ENCODE data around the gene TWF2.

The TWF2 gene

DNA sequence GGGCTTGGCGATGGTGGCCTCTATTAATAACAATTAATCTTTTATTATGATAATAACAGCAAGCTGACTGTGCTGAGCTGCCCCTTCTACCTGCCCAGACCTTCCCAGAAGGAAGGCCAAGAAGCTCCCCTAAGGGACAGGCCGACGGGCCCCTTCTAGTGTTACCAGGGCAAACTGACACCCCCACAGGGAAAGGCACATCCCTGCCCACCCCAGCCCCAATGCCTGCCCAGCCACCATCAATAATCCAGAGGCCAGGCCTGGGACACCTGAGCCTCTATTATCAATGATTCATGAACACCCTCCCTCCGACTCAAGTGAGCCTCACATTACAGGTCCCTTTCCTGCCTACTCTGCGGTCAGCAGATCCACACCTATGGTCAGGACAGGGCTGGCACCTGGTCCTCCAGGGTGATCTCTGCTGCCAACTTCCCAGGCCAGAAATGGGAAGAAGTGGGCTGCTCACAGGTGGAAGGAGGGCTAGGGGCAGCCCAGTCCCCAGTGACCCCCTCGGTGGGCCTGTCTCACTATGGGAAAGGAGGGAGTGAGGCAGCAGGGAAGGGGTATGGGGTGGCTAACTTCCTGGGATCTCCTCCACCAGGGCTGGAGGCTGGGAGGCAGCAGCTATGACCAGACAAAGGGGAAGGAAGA lies 1.8 kb downstream of the TWF2 start:
- no peak for DNase-seq

DNA sequence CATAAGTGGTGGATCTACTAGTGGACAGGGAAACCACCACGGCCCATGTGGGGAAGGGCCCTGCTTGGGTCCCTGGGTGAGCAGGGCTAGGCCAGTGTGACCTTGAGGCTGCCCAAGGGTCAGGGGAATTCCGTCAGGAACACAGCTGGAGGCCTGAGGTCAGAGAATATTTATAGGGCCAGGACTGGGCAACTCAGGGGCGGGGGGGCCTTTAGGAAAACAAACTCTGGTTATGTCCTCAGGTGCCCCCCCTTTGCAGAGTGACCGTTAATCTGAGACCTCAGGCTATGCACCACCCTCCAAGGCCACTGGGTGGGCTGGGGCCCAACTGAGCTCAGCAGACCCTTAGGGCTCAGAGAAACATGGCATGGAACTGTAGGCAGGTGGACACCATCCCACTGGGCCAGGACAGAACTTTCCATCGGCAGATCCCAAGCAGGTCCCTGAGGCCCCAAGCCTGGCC lies 2.5 kb downstream of the TWF2 start:
- DNase-seq: no peak

DNA sequence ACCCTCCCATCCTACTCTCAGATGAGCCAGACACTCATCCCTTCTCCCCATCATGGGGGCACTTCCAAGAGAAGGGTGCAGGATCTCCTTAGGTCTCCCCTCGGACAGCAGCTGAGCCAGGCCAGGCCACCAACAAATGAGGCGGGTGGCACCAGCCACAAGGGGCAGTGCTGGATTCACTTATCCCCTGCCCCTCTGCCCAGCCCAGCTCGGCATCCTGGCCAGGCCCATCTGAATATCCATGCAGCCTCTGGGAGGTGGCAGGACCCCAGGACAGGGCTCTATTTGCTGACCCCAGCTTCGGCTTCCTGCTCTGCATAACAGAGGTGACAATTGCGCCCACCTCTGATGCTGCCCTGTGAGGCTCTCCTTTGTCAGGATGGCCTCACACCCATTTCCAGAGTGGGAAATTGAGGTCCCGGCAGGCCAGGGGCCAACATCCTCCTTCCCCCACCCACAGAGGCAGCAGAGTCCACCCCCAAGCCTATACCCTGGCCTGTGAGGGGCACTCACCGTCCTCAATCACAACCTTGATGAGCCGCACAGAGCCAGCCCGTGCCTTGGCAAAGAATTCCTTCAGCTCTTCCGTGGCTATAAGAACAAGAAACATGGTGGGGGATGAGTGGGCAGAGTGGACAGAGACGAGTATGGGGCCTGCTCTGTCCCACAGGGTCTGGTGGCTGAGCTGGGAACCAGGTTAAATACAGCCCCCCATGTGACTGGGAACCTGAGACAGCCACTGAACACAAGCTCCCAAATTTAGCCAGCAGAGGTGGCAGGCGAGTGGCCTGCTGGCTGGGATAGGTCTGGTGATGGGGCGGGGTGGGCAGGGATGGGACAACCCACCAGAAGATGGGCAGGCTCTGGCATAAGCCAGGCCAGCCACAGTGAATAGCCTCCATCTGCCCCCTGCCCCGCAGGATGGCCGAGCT lies 4.2 kb downstream of the TWF2 start:
- DNase-seq: no peak

DNA sequence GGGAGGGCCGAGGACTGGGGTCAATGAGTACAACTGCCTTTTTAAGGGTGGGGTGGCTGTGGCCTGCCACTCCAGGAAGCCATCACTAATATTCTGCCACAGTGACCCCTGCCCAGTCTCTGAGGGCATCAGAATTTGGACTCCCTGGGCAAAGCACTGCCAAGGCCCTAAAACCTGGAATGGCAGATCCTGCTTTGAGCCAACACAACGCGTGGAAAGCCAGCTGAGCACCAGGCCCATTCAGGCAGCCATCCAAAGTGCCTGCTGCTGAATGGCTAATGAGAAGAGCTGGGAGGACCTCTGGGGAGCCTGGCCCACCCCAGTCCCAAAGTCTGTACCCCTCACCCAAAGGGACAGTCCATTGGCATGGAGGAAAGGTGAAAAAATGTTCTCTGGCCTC lies 5.0 kb downstream of the TWF2 start:
- DNase-seq: no peak

DNA sequence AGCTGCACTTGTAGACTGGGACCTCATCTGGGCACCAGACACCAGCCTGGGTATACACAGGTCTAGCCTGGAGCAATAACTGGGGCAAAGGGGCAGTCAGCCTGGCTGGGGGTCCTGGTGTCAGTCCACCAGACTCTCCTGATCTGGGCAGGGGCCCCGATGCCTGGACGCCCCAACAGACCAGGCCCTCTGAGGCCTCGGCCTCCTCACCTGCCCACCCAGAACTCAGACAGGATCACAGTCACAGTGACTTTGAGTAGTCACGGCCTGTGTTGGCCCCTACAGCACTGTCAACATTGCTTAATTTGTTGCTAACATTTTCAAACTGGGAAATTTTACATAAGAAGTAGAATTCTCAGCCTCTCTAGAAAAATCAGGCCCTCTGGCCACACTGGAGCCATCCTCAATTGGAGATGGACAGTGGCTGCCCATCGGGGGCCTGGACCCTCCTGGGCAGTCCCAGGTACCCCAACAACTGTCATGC lies 5.8 kb downstream of the TWF2 start:
- DNase-seq: no peak

DNA sequence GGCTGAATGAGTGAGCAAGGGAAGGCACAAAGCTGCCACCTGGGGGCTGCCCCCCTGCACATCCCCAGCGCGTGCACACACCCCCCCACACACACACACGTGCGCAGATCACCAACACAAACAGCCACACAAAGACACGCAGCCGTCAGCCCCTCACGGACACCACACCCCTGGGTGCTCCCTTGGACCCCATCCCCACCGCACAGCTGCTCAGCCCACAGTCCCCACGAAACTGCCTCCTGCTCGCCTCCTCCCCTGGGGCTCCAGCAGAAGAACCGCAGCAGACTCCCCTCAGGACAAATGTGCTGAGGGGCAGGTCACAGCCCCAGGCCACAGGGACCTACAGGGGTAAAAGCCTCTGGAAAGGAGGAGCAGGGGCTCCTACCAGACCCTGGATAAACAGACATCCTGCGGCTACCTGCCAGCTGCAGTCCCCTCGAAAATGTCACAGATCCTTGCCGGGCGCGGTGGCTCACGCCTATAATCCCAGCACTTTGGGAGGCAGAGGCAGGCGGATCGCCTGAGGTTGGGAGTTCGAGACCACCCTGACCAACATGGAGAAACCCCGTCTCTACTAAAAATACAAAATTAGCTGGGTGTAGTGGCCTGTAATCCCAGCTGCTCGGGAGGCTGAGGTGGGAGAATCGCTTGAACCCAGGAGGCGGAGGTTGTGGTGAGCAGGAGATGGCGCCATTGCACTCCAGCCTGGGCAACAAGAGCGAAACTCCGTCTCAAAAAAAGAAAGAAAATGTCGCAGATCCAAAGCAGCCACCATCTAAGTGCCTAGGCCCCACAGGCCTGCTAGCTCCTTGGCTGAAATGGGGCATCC lies 6.5 kb downstream of the TWF2 start:
- no peak for DNase-seq

DNA sequence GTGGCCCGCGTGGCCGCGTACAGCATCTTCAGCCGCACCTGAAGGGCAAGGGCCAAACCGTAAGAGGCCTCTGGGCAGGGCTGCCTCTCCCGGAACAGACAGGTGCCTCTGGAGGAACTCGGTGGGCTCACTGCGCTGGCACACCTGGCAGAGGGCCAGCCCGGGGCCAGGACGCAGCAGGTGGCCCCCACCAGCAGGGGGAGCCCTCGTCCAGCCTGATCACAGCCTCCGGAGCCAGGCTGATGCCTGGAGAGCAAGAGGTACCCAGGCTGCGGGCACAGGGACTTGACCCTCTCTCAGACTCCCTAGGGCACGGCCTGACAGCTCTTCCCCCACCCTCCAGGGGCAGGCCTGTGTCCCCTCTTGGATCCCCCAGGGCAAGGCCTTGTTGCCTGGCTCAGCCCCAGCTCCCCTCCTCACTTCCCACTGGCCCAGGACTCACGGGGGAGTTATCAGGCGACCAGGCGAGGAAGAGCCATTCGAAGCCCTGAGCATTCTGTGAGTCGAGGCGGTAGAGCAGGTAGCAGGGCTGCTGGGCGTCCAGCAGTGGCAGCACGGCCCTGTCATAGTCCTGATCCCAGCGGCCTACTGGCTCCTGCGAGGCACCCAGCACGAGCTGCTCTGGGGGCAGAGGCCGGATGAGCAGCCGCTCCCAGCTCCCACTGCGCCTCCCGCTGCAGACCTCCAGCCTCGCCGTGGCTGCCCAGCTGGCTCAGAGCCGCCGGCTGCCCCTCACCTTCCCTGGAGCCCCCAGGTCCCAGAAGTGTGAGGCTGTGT lies 7.3 kb downstream of the TWF2 start:
- DNase-seq: no peak

DNA sequence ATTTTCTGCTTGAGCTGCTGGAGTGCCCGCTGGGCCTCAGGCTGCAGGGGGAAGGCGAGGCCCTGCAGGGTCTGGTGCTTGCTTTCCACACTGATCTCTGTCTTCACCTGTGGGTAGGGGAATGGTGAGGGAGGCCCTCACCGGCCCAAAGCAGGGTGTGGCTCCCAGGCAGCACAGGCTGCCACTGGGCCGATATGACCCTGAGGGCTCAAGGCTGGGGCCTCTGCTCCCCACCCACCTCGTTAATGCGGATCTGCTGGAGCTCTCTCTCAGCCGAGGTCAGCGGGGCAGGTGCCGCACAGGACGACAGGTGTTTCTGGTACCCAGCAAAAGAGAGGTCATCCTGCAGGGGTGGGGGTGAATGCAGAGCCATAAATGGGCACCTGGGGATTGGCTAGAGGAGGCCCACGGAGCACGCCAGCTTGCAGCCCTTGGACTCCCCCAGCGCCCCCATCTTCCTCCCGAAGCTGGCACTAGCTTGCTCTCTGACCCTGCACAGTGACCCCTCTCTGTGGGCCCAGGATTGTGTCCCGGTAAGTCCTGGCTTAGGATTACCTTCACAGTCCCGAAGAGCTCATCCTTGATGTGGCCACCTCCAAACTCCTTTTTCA lies 8.0 kb downstream of the TWF2 start:
- no peak for DNase-seq

DNA sequence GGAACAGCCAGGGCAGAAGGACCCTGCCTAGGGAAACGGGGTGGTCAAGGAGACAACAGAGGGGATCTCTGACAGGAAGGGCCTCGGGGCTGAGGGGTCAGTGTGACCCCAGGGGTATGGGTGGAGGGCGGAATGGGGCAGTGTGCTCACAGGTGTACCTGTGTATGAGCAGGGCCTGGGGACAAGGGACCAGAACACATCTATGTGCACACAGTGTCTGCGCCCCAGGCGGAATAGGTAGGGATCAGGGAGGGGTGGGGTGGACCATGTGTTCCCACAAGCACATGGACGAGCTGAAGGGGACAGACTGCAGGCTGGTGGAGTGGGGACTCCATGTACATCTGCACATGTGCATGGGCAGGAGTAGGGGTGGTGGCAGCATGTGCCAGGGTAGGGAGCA lies 8.5 kb downstream of the TWF2 start:
- DNase-seq: no peak

DNA sequence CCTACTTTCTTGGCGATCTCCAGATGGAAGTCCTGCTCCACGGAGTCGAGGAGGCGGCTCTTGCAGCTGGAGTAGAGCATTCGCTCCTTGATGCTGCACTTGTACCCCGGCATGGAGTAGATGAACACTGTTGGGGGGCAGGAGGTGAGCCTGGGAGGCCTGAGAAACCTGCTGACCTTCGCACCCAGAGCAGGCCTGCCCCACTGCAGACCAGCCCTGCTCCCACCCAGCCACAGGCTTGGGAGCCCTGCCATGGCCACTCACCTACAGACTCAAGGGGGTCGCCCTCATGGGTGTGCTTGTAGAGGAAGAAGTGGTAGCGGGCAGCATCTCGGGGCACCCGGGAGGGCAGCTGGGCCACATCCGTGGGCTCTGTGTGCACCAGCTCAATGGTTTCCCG lies 9.3 kb downstream of the TWF2 start:
- DNase-seq: no peak

DNA sequence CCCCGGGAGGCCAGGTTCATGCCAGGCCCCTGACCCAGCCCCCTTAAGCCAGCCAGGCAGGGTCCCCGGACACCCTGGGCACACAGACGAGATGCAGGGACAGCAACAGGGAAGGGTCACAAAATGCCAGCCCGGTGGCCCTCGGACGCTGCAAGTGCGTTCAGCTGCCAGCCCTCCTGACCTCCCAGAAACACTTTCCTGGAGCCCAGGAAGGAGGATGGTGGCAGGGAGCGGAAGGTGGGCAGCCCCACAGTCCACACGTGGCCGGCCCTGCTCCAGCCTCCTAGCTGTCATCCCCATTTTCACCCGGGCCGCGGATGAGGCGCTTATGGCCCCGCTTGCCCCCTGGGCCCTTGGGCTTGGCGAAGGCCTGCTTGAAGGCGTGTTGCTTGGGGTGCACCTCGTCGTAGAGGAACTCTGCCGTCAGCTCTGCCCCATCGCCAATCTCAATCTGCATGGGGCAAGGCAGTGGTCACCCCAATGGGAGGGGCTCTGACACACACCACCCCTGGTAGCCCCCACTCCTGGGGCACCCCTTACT lies 10.1 kb downstream of the TWF2 start:
- no peak for DNase-seq

DNA sequence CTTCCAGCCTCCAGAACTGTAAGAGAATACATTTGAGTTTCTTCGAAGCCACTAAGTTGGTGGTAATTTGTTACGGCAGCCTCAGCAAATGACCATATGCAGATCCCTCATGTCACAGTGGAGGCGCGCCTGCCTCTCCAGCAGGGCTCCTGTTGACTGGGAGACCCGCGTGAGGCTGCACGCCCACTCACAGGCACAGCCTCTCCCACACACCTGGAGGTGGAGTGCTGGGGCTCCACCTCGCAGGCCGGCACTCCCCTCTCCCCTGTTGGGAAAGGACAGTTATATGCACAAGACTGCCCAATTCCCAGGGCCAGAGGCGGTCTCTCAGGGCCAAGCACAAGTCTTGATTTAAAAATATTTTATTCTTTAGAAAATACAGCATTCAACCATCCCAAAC lies 10.7 kb downstream of the TWF2 start:
- no peak for DNase-seq

DNA sequence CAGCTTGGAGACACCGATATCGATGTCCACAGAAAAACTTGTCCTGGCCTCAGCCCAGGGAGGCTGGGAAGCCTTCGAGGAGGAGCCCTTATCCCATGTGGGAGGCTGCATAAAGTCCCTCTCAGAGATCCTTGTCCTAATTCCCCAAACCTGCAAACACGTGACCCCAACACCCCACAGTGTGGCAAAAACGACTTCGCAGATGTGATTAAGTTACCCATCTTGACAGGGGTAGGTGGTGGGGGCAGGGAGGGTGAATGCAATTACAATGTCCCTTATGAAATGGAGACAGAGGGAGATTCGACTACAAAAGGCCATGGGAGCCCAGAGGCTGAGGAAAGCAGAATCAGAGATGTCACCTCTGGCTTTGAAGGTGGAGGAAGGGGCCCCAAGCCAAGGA lies 11.2 kb downstream of the TWF2 start:
- no peak for DNase-seq

DNA sequence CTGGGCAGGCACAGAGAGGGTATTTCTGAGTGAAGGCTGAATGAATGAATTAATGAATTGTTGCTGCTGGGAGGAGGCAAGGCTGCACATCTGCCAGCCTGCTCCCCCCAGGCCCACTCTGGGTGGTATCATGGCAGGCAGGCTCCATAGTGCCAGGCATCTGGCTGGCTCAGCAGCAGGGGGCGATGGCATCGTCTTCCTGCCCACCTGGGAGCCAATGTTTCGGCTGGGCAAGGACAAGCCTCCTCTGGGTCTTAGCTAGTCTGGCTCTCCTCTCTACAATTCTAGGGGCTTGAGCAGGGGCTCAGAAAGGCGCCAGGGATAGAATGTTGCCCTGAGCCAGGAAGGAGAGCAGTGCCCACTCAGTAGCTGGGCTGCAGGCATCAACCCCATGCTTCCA lies 11.8 kb downstream of the TWF2 start:
- DNase-seq: no peak

DNA sequence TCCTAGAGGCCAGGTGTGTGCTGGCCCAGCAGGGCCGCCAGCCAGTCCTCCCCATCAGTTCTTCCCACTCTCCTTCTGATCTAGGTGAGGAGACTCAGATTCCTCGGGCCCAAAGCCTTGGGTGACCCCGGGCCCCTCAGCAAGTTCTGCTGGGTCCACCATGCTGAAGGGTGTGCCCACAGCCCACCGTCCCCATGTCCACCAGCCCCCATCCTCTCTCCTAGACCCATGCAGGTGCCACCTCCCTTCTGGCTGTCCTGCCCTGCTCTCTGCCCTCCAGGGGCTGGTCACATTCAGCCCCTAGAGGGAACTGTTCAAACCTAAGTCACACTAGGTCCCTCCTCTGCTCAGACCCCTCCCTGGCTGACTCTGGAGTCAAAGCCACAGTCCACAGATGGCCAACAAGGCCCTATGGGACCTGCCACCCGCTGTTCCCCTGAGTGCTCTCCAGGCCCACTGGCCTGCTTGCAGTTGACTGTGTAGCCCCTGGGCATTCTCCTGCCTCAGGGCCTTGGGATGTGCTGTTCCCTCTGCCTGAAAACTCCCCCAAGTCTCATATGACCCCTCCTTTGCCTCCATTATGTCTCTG lies 12.6 kb downstream of the TWF2 start:
- no peak for DNase-seq

DNA sequence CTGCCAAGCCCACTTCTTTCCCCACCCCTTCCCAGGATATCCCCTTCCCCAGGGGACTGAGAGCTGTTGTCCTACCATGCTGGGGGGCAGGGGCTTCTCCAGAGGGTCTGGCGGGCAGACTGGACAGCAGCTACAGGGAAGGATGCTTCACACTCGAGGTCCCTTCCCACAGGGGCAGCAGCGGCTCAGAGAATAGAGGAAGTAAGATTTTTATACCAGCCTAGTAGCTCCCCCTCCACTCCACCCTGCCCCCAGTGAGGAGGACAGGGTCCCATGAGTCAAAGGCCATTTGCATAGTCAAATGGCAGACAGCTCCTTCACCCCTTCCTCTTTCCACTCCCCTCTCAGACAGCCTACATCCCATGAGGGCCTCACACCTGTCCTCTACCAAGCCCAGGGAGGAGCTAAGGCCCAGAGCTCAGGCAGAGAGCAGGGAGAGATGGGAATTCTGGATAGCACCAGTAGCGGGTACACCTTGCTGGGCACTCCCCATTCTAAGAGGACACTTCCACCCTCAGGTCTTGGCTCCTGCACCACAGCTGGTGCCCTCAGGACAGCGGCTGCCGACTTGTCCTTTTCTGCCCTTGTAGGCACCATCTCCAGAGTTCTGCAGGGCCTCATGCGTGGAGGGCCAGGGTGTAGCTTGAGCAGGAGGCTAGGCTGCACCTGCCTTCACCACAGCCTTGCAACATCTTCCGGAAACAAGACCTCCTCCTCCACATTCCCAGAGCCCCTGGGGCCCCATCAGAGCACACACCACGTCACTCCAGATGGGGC lies 13.3 kb downstream of the TWF2 start, which contains the start of gene TLR9:
Gene TLR9 (minus strand): TSS at position 194 of the 777 bp plus-strand sequence. CDS start 116 bp downstream, at position 78.
- DNase-seq: no peak

DNA sequence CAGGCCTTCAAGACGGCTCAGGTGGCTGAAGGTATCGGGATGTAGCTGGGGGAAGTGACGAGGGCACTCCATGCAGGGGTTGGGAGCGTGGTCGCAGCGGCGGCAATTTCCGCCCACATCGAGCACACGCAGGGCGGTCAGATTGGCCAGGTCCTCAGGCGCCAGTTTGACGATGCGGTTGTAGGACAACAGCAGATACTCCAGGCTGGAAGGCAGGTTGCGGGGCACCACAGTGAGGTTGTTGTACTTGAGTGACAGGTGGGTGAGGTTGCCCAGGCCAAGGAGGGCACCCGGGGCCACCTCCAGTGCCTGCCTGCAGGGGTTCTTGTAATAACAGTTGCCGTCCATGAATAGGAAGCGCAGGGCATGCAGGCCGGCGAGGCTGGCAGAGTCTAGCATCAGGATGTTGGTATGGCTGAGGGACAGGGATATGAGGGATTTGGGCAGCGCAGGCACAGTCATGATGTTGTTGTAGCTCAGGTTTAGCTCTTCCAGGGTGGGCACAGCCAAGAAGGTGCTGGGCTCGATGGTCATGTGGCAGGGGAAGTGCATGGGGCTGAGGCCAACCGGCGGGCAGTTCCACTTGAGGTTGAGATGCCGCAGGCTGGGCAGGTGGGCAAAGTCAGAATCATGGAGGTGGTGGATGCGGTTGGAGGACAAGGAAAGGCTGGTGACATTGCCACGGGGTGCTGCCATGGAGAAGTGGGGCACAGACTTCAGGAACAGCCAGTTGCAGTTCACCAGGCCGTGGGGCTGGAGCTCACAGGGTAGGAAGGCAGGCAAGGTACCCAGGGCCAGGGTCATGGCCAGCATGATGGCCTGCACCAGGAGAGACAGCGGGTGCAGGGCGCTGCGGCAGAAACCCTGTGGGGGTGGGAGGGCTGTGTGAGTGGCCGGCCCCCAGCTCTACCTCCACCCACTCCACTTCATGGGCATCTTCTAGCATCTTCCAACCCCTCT lies 15.2 kb downstream of the TWF2 start:
- no peak for DNase-seq

DNA sequence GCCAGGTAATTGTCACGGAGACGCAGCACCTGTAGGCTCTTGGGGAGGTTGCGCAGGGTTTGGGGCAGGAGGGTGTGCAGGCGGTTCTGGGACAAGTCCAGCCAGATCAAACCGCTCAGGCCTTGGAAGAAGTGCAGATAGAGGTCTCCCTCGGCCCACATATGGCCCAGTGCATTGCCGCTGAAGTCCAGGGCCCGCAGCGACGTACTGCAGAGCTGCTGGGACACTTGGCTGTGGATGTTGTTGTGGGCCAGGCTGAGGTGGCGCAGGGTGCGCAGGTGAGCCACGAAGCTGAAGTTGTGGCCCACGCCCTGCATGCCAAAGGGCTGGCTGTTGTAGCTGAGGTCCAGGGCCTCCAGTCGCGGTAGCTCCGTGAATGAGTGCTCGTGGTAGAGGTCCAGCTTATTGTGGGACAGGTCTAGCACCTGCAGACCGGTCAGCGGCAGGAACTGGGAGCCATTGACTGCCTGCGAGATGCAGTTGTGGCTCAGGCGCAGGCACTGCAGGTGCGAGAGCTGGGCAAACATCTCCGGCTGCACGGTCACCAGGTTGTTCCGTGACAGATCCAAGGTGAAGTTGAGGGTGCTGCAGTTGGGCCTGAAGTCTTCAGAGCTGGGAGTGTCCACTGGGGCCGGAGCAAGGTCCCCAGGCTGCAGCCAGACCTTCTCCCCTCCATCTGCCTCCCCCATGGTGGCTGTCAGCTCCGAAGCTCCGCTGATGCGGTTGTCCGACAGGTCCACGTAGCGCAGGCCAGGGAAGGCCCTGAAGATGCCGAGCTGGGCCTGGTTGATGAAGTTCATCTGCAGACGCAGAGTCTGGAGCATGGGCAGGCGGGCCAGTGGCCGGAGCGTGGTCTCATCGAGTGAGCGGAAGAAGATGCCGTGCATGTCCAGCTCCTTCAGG lies 16.4 kb downstream of the TWF2 start:
- DNase-seq: no peak

Data from eye (tissue), 1 donor.